ENCODE measurements around the gene PTCH1.

Gene PTCH1

GRCh38 chr9:95461448-95462248, 55.1 kb downstream of the PTCH1 start:
- no peak for DNase-seq

GRCh38 chr9:95460518-95461164, 56.1 kb downstream of the PTCH1 start:
- no peak for DNase-seq

- DNase-seq: no peak
Observed at GRCh38 chr9:95459851-95460517, 56.8 kb downstream of the PTCH1 start.

- no peak for DNase-seq
Observed at GRCh38 chr9:95459178-95459577, 57.6 kb downstream of the PTCH1 start.

- no peak for DNase-seq
Observed at GRCh38 chr9:95458666-95459065, 58.1 kb downstream of the PTCH1 start.

- DNase-seq: no peak
Observed at GRCh38 chr9:95457769-95458168, 59.0 kb downstream of the PTCH1 start.

GRCh38 chr9:95455714-95456113, 61.1 kb downstream of the PTCH1 start:
- no peak for DNase-seq

GRCh38 chr9:95452176-95452575, 64.6 kb downstream of the PTCH1 start:
- DNase-seq: no peak

- no peak for DNase-seq
Observed at GRCh38 chr9:95451065-95451426, 65.7 kb downstream of the PTCH1 start.

GRCh38 chr9:95450171-95451064, 66.4 kb downstream of the PTCH1 start:
- no peak for DNase-seq

GRCh38 chr9:95449016-95449415, 67.8 kb downstream of the PTCH1 start:
- DNase-seq: no peak

GRCh38 chr9:95447660-95448420, 68.9 kb downstream of the PTCH1 start:
- DNase-seq: no peak

- no peak for DNase-seq
Observed at GRCh38 chr9:95446984-95447383, 69.8 kb downstream of the PTCH1 start.

GRCh38 chr9:95446259-95446658, 70.5 kb downstream of the PTCH1 start:
- no peak for DNase-seq

GRCh38 chr9:95444160-95444559, 72.6 kb downstream of the PTCH1 start:
- no peak for DNase-seq

GRCh38 chr9:95443301-95443700, 73.5 kb downstream of the PTCH1 start:
- no peak for DNase-seq

GRCh38 chr9:95441081-95441480, 75.7 kb downstream of the PTCH1 start:
- no peak for DNase-seq

GRCh38 chr9:95440447-95440846, 76.3 kb downstream of the PTCH1 start:
- DNase-seq: no peak

- no peak for DNase-seq
Observed at GRCh38 chr9:95438561-95439357, 78.0 kb downstream of the PTCH1 start.

GRCh38 chr9:95437559-95437958, 79.2 kb downstream of the PTCH1 start:
- DNase-seq: no peak

- no peak for DNase-seq
Observed at GRCh38 chr9:95436416-95436815, 80.4 kb downstream of the PTCH1 start.

Measured in stimulated activated CD8-positive, alpha-beta memory T cell treated with anti-CD3 and anti-CD28 coated beads, Interleukin-4, amount 100 ng/mL, for 48 hours (primary cell).